H1 (cell line): ENCODE data around the gene SHH. TPM values are rescaled to one million over a fixed set of nuclear protein-coding genes. Genes with fewer than 3 reads are reported as not detected.

Source experiments
- CBX8 ChIP-seq: fragments of 300-800, 300-1000 bp; sonication (generic); IDR thresholded peaks from 2 replicates; pipeline ENCODE4 v1.7.1; 2016; ENCODE audit warnings: low read depth, low read length, borderline replicate concordance
- CHD2 ChIP-seq: IDR thresholded peaks from 2 replicates; pipeline ENCODE4 v1.6.1; 2012; ENCODE audit warnings: low read length, improper control_type of control experiment
- CHD7 ChIP-seq: fragments of 300-600 bp; sonication (generic); IDR thresholded peaks from 2 replicates; pipeline ENCODE4 v1.7.1; 2012; ENCODE audit warnings: low read length, moderate library complexity, mild to moderate bottlenecking, inconsistent platforms; ENCODE audit not compliant: insufficient replicate concordance
- HDAC2 ChIP-seq, 2 experiments: fragments of 300-600 bp in 1 of 2; sonication (generic) in 1 of 2; IDR thresholded peaks; 2 replicates each; pipeline ENCODE4 v1.6.1; 2011 to 2012; ENCODE audit warnings: low read depth in 2 of 2, low read length in 2 of 2, mild to moderate bottlenecking in 2 of 2, moderate library complexity in 2 of 2, borderline replicate concordance in 1 of 2, inconsistent platforms in 1 of 2
- KDM1A ChIP-seq: fragments of 200-600, 300-600 bp; sonication (generic); IDR thresholded peaks from 2 replicates; pipeline ENCODE4 v1.7.1; 2016; ENCODE audit warnings: mild to moderate bottlenecking, low read length, borderline replicate concordance
- NANOG ChIP-seq: IDR thresholded peaks from 2 replicates; pipeline ENCODE4 v1.6.1; 2011; ENCODE audit warnings: low read length, low read depth, mild to moderate bottlenecking, inconsistent platforms; ENCODE audit not compliant: insufficient read depth, poor library complexity, severe bottlenecking
- POLR2A ChIP-seq, 2 experiments: IDR thresholded peaks; 1 replicate in 1 of 2; 2 replicates in 1 of 2; pipeline ENCODE4 v1.6.1; 2011; ENCODE audit warnings: low read depth in 2 of 2, low read length in 2 of 2, mild to moderate bottlenecking in 2 of 2; ENCODE audit errors: control extremely low read depth in 1 of 2
- RXRA ChIP-seq: IDR thresholded peaks from 2 replicates; pipeline ENCODE4 v1.6.1; 2011; ENCODE audit warnings: low read depth, mild to moderate bottlenecking, low read length, moderate library complexity; ENCODE audit not compliant: insufficient read depth
- SIN3A ChIP-seq, 2 experiments: IDR thresholded peaks in 1 of 2; conservative IDR thresholded peaks in 1 of 2; 2 replicates each; pipeline ENCODE4 v1.6.1; 2011 to 2012; ENCODE audit warnings: low read length in 2 of 2, improper control_type of control experiment in 1 of 2, low read depth in 1 of 2, mild to moderate bottlenecking in 1 of 2
- TBP ChIP-seq: IDR thresholded peaks from 2 replicates; pipeline ENCODE4 v1.6.1; 2011; ENCODE audit warnings: low read depth, low read length, improper control_type of control experiment
- polyA plus RNA-seq, 7 experiments: library from polyadenylated mRNA; depleted of rRNA in 3 of 7; stranded (reverse) in 5 of 7; unstranded in 2 of 7; fragments of >200 nt in 5 of 7; fragments of 200-250 nt in 2 of 7; gene quantifications; 1 replicate in 5 of 7; 2 replicates in 1 of 7; 4 replicates in 1 of 7; pipeline versions ENCODE4 v1.2.1 to v1.2.3, GENCODE V29; 2011 to 2013; ENCODE audit warnings: missing spikeins in 2 of 7, mixed read lengths in 2 of 7
- total RNA-seq: library from RNA; stranded (reverse); fragmentation: NEBNext Ultra II Directional; extraction: Animal tissue kit (Norgen Biotek cat#: 25700); gene quantifications from 2 replicates; pipeline ENCODE4 v1.2.1, GENCODE V29; 2021

The SHH gene
- total and polyA plus RNA-seq, 2 of the 8 experiments (the other 6 are each of a cell fraction or from before 2014, with no cell fraction given), result not detected

GRCh38 chr7:155858521-155859061 lies 46.3 kb upstream of the SHH start (continued):
- TF ChIP-seq CHD7 (no peak), CHD2 (no peak), SIN3A (conservative IDR thresholded peaks at IDR 0.05 in 1 of 2, IDR thresholded peaks at IDR 0.05 in 1 of 2; ENCODE audit: low read depth in 1 of 2, low read length in 2 of 2) (no peak), POLR2A (IDR thresholded peaks at IDR 0.05; ENCODE audit: control extremely low read depth in 1 of 2, low read depth in 2 of 2, low read length in 2 of 2) (no peak), KDM1A (no peak), NANOG (no peak), CBX8 (no peak), HDAC2 (IDR thresholded peaks at IDR 0.05; ENCODE audit: borderline replicate concordance in 1 of 2, low read depth in 2 of 2, low read length in 2 of 2) (no peak), RXRA (no peak), TBP (no peak)
